ENCODE data around the gene RABEP2.

- no peak for TF ChIP-seq EZH2 (IDR thresholded peaks at IDR 0.05; ENCODE audit: low read depth)
- no peak for TF ChIP-seq CTCF (conservative IDR thresholded peaks at IDR 0.05)
Measured at GRCh38 chr16:28875134-28876018, 49.7 kb downstream of the RABEP2 start.

Measured in PC-9 (cell line).